Kasumi-1 (cell line): Measurements from ENCODE around the gene PFDN6.
"Not testable (repeated sequence)": the region's sequence is repeated elsewhere in the genome, so short reads cannot be mapped to it uniquely, and the experiment has no call there.

Source experiments
- DNase-seq, 2 experiments: peaks; one replicate each; lab custom pipeline; 2025; lab: John Stamatoyannopoulos, UW

PFDN6 gene

GRCh38 chr6:33288921-33289783, at the start of gene PFDN6, which contains the start of gene WDR46:
Gene PFDN6 (plus strand): TSS chr6:33289601. CDS start chr6:33289857, 256 bp downstream.
Gene WDR46 (minus strand): TSS chr6:33289239. CDS start chr6:33289170, 69 bp downstream.
- DNase-seq: peak; percentile 98

- DNase-seq: no peak
Measured at GRCh38 chr6:33241968-33242367, 47.4 kb upstream of the PFDN6 start.

GRCh38 chr6:33243476-33243875, 45.9 kb upstream of the PFDN6 start:
- DNase-seq: no peak

- DNase-seq: peak; percentile 90
Measured at GRCh38 chr6:33247977-33248642, 41.3 kb upstream of the PFDN6 start.

DNA sequence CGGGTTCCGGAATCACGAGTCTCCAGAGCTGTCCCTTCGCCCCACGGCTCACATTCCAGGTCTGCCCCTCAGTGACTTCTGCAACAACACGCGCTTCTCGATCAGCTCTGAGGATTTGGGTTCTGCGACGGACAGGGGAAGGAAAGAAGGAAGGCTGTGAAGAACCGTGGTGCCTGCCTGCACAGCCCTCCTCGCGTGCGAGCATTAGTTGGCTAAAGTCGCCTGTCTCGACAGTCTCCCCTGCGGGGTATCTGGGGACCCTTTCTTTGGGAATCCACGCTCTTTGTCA, 40.8 kb upstream of the PFDN6 start:
- DNase-seq: peak in 1 of 2 experiments; percentile 59

DNA sequence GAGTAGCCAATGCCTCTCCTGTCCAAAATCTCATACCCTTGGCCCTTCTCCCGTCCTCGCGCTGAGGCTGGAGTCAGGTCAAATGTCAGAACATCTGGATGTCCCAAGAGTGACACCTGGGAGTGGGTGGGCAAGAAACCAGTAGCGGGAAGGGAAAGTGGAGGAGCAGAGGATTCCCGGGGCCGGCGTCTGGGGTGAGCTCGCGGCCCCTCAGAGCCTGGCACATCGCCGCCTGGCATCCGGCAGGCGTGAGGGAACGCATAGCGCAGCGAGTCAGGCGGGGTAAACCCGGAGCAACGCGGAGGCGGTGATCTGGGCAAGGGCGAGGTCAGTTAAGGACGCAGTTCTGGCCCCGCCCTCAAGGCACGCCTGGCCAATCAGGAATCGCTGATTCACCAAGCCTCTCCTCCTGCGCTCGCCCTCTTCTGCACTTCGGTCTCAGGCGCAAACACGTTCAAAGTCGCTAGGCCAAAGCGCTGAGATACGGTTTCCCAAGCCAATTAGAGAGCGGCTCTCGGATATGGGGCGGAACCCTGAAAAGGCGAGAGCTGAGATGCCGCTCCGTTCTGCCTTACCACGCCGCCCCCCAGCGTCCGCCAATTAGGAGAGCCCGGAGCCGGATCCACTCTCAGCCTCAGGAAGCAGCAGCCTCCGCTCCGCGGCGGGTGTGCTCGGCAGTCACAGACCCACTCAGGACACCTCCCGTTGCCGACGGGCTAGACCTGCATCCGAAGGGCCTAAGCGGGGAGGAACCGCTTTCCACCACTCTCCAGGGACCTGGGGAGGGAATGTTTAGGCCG, 40.3 kb upstream of the PFDN6 start:
- DNase-seq: peak; percentile 99

GRCh38 chr6:33249732-33250630, 39.4 kb upstream of the PFDN6 start:
- DNase-seq: no peak

DNA sequence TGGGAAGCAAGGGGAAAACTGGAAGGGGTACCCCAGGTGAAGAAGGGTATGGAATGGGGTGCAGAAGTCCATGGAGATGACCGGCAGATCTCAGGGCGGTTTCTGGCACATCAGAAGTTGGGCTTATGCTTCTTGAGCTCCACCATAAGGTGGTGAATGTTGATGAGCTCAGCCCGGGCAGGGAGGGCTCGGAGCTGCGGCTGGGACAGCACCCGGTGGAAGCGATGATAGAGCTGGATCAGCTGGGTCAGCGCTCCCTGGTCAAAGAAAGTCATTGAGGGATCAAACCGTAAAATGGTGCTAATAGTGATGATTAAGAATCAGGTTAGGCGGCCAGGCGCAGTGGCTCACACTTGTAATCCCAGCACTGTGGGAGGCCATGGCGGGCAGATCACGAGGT, 38.7 kb upstream of the PFDN6 start:
- no peak for DNase-seq

GRCh38 chr6:33251395-33252012, 37.9 kb upstream of the PFDN6 start:
- DNase-seq: no peak

DNA sequence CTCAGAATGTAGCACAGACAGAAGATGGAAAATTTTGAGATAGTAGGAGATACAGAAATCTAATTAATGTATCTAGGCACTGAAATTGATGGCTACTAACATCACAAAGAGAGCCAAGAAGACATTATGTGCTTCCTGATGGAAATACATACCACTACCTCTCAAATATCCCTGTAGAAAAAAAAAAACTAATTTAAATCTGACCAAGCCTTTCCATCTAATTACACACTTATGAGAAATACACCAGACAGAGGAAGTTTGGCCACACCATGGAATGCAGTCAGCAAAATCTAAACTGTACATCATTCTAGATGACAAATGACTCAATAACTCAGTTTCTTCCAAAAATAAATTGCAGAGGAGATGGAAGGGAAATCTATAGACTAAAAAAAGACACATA, 36.6 kb upstream of the PFDN6 start:
- no peak for DNase-seq

DNA sequence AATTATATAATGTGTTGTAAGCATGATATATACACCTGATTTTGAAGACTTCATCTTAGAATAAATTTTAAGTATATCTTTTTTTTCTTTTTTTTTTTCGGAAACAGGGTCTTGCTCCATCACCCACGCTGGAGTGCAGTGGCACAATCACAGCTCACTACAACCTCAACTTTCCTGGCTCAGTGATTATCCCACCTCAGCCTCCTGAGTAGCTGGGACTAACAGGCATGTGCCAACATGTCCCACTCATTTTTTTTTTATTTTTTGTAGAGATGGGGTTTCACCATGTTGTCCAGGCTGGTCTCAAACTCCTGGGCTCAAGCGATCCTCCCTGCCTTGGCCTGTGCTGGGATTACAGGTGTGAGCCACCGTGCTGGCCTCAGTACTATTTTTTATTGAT, 34.8 kb upstream of the PFDN6 start:
- no peak for DNase-seq

DNA sequence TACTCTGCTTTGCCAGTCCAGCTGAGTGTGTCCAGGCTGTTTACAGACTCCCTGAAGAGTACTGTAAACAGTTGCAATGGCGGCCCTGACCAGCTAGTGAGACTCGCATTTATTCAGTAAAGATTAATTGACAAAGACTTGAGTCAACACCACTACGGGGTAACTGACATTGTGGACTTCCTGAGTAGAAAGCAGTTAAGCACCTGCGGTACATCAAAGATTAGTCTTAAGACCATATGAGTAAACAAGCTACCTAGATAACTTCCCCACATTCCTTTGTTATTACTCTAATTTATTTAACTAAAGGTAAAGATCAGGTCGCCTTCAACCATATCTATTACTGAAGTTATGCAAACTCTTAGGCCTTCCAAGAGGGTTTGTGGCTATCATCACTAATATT, 30.4 kb upstream of the PFDN6 start:
- DNase-seq: no peak

- DNase-seq: not testable (repeated sequence)
Measured at GRCh38 chr6:33262490-33262889, 26.9 kb upstream of the PFDN6 start.

GRCh38 chr6:33264015-33264414, 25.4 kb upstream of the PFDN6 start:
- no peak for DNase-seq

DNA sequence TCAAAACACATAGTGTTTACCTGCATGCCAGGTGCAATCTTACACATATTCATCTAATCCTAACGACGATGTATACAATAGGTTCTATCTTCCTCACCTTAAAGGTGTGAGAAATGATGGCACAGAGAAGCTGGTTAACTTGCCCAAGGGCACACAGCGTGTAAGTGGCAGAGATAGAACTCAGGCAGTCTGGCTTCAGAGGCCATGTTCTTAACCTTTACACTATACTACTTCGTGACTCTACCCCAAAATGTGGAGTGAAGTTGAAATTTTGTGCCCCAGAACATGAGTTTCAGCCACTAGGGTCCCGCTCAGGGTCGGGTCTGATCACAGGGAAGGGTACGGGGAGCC, 18.3 kb upstream of the PFDN6 start:
- peak; percentile 25 to 55 for DNase-seq

DNA sequence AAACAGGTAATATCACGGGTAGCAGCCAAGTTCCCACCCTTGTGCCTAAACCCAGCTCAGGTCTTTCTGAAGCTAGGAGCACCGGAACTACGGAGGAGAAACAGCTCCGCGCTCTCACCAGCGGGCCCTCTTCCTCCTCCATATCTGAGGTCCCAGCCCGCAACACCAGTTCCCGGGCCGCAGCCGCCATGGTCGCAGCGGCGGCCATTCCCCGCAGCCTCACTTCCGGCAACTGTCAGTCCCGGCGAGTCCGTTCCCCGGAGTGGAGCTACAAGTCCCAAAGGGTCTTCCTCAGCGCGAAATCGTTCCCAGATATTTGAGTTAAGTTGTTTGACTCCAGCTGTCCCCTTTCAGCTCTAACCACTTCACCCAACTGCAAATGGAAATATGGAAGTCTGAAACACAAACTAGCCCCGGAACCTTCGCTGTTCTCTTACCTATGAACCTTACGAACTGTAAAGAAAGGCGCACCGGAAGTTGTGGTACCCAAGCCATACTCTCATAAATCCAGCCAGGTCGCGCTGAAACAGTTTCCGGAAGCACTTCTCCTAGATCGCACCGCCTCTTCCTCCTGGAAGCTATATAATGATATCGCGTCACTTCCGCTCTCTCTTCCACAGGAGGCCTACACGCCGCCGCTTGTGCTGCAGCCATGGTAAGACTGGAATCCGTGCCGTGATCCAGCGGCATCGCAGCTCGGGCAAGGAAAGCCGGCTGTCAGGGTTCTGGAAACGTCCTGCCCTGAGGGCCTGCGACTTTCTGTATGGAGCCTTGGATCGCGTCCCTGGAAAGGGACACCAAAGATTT, 17.7 kb upstream of the PFDN6 start, which contains the start of the genes RPS18 and VPS52:
RPS18 (plus strand) TSS at position 608 of the 807 bp plus-strand sequence; CDS start at position 653, 45 bp downstream.
VPS52 (minus strand) TSS at position 409 of the 807 bp plus-strand sequence; CDS start at position 208, 201 bp downstream.
- peak; percentile 98 to 100 for DNase-seq

- DNase-seq: no peak
Measured at GRCh38 chr6:33272275-33273128, 16.9 kb upstream of the PFDN6 start.

- DNase-seq: no peak
Measured at GRCh38 chr6:33273129-33273923, 16.1 kb upstream of the PFDN6 start.
